D341Med (cell line): Measurements from ENCODE around the gene CUEDC1.

Experiments used
- DNase-seq: peaks from one replicate; pipeline ENCODE4 v3.0.0; 2012; ENCODE audit warnings: low spot score

CUEDC1 gene

GRCh38 chr17:57833179-57833939 is 121.9 kb downstream of the CUEDC1 start:
- DNase-seq = peak; percentile 82

GRCh38 chr17:57832314-57833178 is 122.7 kb downstream of the CUEDC1 start:
- no peak for DNase-seq

DNA sequence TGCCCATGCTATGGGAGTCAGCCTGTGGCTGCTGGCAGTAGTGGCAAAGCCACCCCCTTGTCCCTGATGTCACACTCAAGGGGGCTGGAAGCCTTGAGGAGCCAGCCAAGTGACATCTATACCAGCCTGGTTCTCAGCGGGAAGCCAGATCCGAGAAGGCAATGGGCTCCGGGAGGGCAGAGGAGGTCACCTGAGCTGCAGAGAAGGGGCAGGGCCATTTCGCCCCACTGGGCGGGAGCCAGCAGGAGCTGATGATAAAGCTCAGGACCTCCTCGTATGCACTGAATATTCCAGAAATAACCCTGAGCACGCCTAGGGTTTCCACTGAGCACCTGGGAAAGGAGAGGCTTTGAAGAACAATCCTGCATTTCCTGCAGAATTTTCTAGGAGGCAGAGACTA is 124.3 kb downstream of the CUEDC1 start:
- DNase-seq = no peak

DNA sequence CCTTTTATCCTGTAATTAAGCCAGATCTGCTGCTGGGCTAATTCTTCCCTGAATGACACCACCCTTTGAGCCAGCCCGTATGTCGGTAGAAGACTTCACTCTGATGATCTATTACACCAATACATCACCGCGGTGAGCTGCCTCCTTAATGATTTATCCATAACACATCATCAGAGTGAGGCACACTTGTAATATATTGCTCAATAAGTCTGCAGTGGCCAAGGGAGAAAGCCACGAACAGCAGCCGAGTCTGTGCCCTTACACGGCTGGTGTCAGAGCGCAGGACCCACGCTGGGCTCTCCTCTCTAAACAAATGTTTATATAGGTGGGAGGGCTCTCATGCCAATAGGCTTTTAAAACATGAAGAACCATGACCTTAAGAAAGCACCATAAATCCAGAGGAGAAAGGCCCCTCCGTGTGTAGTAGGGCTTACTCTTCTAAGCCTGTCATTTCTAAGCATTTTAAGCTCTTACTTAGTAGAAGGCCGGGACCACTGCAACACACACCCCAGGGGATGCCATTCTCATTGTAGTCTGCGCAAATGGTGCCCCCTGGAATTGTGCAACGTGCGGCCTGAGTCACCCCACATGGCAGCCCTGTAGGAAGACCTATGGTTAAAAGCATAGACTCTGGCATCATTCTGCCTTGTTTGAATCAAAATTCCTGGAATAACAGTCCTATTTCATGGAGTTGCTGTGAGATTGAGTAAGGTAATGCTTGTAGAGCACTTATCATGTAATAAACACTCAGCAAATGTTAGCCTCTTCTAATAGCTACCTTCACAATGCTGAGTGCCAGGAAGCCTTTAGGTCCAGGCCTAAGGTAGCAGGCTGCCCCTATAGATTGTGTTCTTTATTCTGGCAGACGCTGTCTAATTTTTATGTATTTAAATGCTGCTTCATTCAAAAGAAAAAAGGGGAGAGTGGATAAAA is 131.5 kb downstream of the CUEDC1 start:
- DNase-seq = peak; percentile 64

GRCh38 chr17:57819867-57820266 is 135.3 kb downstream of the CUEDC1 start:
- no peak for DNase-seq

- no peak for DNase-seq
Measured at GRCh38 chr17:57819285-57819684, 135.9 kb downstream of the CUEDC1 start.

- no peak for DNase-seq
Measured at GRCh38 chr17:57818066-57818465, 137.1 kb downstream of the CUEDC1 start.

DNA sequence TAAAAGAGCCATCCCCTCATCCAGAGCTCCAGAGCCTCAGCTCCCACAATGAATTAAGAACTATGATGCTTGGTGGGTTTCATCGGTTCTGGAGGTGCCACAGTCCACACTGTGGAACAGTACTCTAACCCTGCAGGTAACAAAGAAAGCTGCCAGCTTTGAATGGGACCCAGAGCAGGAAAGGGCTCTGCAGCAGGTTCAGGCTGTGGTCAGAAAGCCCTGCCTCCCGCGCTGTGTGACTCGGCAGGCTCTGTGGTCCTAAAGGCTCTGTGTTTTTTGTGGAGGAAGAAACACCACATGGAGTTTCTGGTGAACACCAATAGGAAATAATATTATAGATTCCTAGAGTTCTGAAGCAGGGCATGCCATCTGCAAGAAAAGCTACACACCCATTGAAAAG is 137.9 kb downstream of the CUEDC1 start:
- DNase-seq = no peak

- no peak for DNase-seq
Measured at GRCh38 chr17:57814421-57814820, 140.8 kb downstream of the CUEDC1 start.

- DNase-seq = no peak
Measured at GRCh38 chr17:57811638-57812280, 143.5 kb downstream of the CUEDC1 start.
